H9 (cell line): ENCODE measurements around the gene SH3GLB2. TPM values are rescaled to one million over a fixed set of nuclear protein-coding genes. Genes with fewer than 3 reads are reported as not detected.

Experiments
- DNase-seq: peaks from one replicate; pipeline ENCODE4 v3.0.0-alpha.2; 2017
- H2AFZ ChIP-seq: one replicate; pipeline ENCODE4 v1.6.1; 2013; ENCODE audit warnings: mild to moderate bottlenecking, low read length, control low read depth, moderate library complexity
- H2AK5ac ChIP-seq: 2 replicates; pipeline ENCODE4 v1.6.1; 2013; ENCODE audit warnings: low read length, control low read depth, mixed read lengths; ENCODE audit not compliant: insufficient read length
- H2BK120ac ChIP-seq: one replicate; pipeline ENCODE4 v1.6.1; 2013; ENCODE audit warnings: low read depth, mild to moderate bottlenecking, low read length, control low read depth, inconsistent platforms; ENCODE audit not compliant: poor library complexity, severe bottlenecking
- H2BK12ac ChIP-seq: 2 replicates; pipeline ENCODE4 v1.6.1; 2013; ENCODE audit warnings: low read length, control low read depth, mixed read lengths, low read depth; ENCODE audit not compliant: insufficient read length
- H2BK15ac ChIP-seq: 2 replicates; pipeline ENCODE4 v1.6.1; 2013; ENCODE audit warnings: low read depth, low read length, control low read depth
- H2BK20ac ChIP-seq: one replicate; pipeline ENCODE4 v1.6.1; 2013; ENCODE audit warnings: low read depth, mild to moderate bottlenecking, low read length, control low read depth, inconsistent platforms; ENCODE audit not compliant: poor library complexity, severe bottlenecking
- H2BK5ac ChIP-seq: 2 replicates; pipeline ENCODE4 v1.6.1; 2013; ENCODE audit warnings: low read length, control low read depth, mixed read lengths; ENCODE audit not compliant: insufficient read length
- H3K14ac ChIP-seq: 2 replicates; pipeline ENCODE4 v1.6.1; 2013; ENCODE audit warnings: low read length, control low read depth; ENCODE audit not compliant: insufficient read depth
- H3K18ac ChIP-seq: 2 replicates; pipeline ENCODE4 v1.6.1; 2013; ENCODE audit warnings: low read depth, mild to moderate bottlenecking, mixed read lengths, low read length, control low read depth; ENCODE audit not compliant: insufficient read length
- H3K23ac ChIP-seq: 2 replicates; pipeline ENCODE4 v1.6.1; 2013; ENCODE audit warnings: low read length, control low read depth, mixed read lengths, low read depth; ENCODE audit not compliant: insufficient read length
- H3K23me2 ChIP-seq: 2 replicates; pipeline ENCODE4 v1.6.1; 2013; ENCODE audit warnings: low read depth, mild to moderate bottlenecking, mixed read lengths, low read length, control low read depth; ENCODE audit not compliant: insufficient read length, poor library complexity, severe bottlenecking
- H3K27ac ChIP-seq: 2 replicates; pipeline ENCODE4 v1.5.1; 2013; ENCODE audit warnings: low read length, control low read depth, mixed read lengths, low read depth; ENCODE audit not compliant: insufficient read length
- H3K27me3 ChIP-seq: 2 replicates; pipeline ENCODE4 v1.6.1; 2013; ENCODE audit warnings: low read length, control low read depth, inconsistent platforms; ENCODE audit not compliant: insufficient read depth
- H3K4ac ChIP-seq: 2 replicates; pipeline ENCODE4 v1.6.1; 2013; ENCODE audit warnings: low read depth, mild to moderate bottlenecking, control low read depth, inconsistent platforms, low read length, moderate library complexity
- H3K4me1 ChIP-seq: 2 replicates; pipeline ENCODE4 v1.6.1; 2013; ENCODE audit warnings: low read length, control low read depth, inconsistent platforms; ENCODE audit not compliant: insufficient read depth
- H3K4me2 ChIP-seq: 2 replicates; pipeline ENCODE4 v1.6.1; 2013; ENCODE audit warnings: low read length, control low read depth, mixed read lengths; ENCODE audit not compliant: insufficient read length, insufficient read depth
- H3K56ac ChIP-seq: 2 replicates; pipeline ENCODE4 v1.6.1; 2013; ENCODE audit warnings: low read depth, mild to moderate bottlenecking, mixed read lengths, low read length, control low read depth; ENCODE audit not compliant: insufficient read length
- H3K79me1 ChIP-seq: 2 replicates; pipeline ENCODE4 v1.6.1; 2013; ENCODE audit warnings: low read depth, mild to moderate bottlenecking, moderate library complexity, low read length, control low read depth, inconsistent platforms; ENCODE audit not compliant: insufficient read depth, poor library complexity, severe bottlenecking
- H3K79me2 ChIP-seq: 2 replicates; pipeline ENCODE4 v1.6.1; 2013; ENCODE audit warnings: low read length, control low read depth, inconsistent platforms; ENCODE audit not compliant: insufficient read depth
- H3K9ac ChIP-seq: 2 replicates; pipeline ENCODE4 v1.6.1; 2013; ENCODE audit warnings: low read length, control low read depth, mixed read lengths; ENCODE audit not compliant: insufficient read length; ENCODE audit errors: extremely low read depth
- H3K9me3 ChIP-seq: one replicate; pipeline ENCODE4 v1.6.1; 2013; ENCODE audit warnings: low read depth, low read length, inconsistent platforms; ENCODE audit not compliant: control insufficient read depth
- H3T11ph ChIP-seq: one replicate; pipeline ENCODE4 v1.6.1; 2013; ENCODE audit warnings: mild to moderate bottlenecking, low read length, control low read depth, inconsistent platforms
- H4K20me1 ChIP-seq: one replicate; pipeline ENCODE4 v1.6.1; 2013; ENCODE audit not compliant: control insufficient read depth, insufficient read length, insufficient read depth
- H4K5ac ChIP-seq: 2 replicates; pipeline ENCODE4 v1.6.1; 2013; ENCODE audit warnings: low read depth, mild to moderate bottlenecking, mixed read lengths, low read length, control low read depth; ENCODE audit not compliant: insufficient read length
- H4K8ac ChIP-seq: replicated peaks from 2 replicates; pipeline ENCODE4 v1.6.1; 2013; ENCODE audit warnings: low read length, control low read depth, mixed read lengths, low read depth; ENCODE audit not compliant: insufficient read length
- H4K91ac ChIP-seq: 2 replicates; pipeline ENCODE4 v1.6.1; 2013; ENCODE audit warnings: low read depth, mild to moderate bottlenecking, moderate library complexity, mixed read lengths, low read length, control low read depth; ENCODE audit not compliant: insufficient read length
- H3K27ac Mint-ChIP-seq, 3 experiments: 2 replicates in 2 of 3; 3 replicates in 1 of 3; pipeline ENCODE4 v1.8.0; 2020 to 2021; ENCODE audit warnings: mixed read lengths in 3 of 3, mild to moderate bottlenecking in 1 of 3, moderate library complexity in 1 of 3
- H3K27me3 Mint-ChIP-seq: 2 replicates; pipeline ENCODE4 v1.8.0; 2021; ENCODE audit warnings: low read depth, mild to moderate bottlenecking, moderate library complexity, mixed read lengths
- H3K36me3 Mint-ChIP-seq, 3 experiments: 2 replicates in 2 of 3; 3 replicates in 1 of 3; pipeline ENCODE4 v1.8.0; 2020 to 2021; ENCODE audit warnings: low read depth in 3 of 3, mixed read lengths in 3 of 3; ENCODE audit not compliant: insufficient read depth in 1 of 3
- H3K4me1 Mint-ChIP-seq, 2 experiments: 2 replicates each; pipeline ENCODE4 v1.8.0; 2020; ENCODE audit warnings: mixed read lengths in 2 of 2
- H3K4me3 Mint-ChIP-seq, 2 experiments: 2 replicates in 1 of 2; 3 replicates in 1 of 2; pipeline ENCODE4 v1.8.0; 2020 to 2021; ENCODE audit warnings: mild to moderate bottlenecking in 2 of 2, mixed read lengths in 2 of 2, moderate library complexity in 1 of 2
- H3K9me3 Mint-ChIP-seq, 2 experiments: 2 replicates in 1 of 2; 3 replicates in 1 of 2; pipeline ENCODE4 v1.8.0; 2020; ENCODE audit warnings: mild to moderate bottlenecking in 2 of 2, mixed read lengths in 2 of 2, moderate library complexity in 1 of 2
- WGBS: extraction: QIAGEN DNeasy Blood & Tissue Kit; methylation state at CpG from one replicate; pipeline ENCODE4 v1.1.7; 2013; ENCODE audit warnings: missing lambda C conversion rate, low lambda C conversion rate, mixed read lengths; ENCODE audit not compliant: insufficient read length; ENCODE audit errors: extremely low coverage; 5-methylcytosine and 5-hydroxymethylcytosine counted together
- long read RNA-seq: library from polyadenylated mRNA; unstranded; transcript quantifications from one replicate; pipeline ENCODE4 v2.0.0, GENCODE V29; 2020
- total RNA-seq: library from RNA; stranded (reverse); gene quantifications from 2 replicates; pipeline ENCODE4 v1.2.1, GENCODE V29; 2021
- TF ChIP-seq, protein P1 (sequence below): fragments of 200-600 bp; sonication (generic); conservative IDR thresholded peaks from 3 replicates; pipeline ENCODE4 v1.8.0; 2021; ENCODE audit warnings: antibody characterized with exemption, mild to moderate bottlenecking

Gene SH3GLB2
- 69.0 and 69.5 TPM in 2 replicates for total RNA-seq
- long read RNA-seq, full-length matches to known transcripts, result 11 of 25 reads
- long read RNA-seq, partial matches to known transcripts, result 8 of 25 reads
- long read RNA-seq, other reads (novel, unspliced or antisense), result 6 of 25 reads

DNA sequence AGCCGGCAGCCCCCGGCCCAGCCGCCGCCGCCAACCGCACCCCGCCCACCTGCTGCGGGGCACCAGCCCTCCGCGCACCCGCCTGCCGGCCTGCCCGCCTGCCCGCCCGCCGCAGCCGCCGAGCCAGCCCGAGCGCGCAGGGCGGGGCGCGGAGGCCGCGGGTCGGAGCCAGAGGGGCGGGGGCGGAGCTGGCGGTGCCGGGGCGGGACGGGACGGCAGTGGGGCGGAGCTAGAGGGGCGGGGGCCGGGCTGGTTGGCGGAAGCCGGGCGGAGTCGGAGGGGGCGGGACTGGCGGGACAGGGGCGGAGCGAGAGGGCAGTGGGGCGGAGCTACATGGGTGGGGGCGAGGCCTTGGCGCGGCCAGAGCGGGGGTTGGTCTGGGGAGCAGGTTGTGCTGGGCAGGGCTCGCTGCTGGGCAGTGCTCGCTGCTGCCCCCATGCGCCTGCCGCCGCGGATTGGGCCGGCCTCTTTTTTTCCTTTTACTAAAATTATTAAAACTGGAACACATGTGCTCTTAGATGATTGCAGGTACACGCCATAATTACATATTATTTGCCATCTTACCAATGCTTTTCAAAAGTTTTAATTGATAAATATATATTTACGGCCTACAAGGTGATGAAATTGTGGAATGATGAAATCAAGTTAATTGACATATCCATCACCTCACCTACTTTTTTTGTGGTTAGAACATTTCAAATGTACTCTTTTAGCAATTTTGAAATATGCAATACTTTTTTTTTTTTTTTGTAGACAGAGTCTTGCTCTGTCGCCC, at the start of gene SH3GLB2:
SH3GLB2 (minus strand) TSS at position 140 of the 775 bp plus-strand sequence. CDS start 177 bp downstream, outside the sequence.
- peak within 1 kb of the TSS; percentile 57; the same call in 1 of the 2 replicates for H3K14ac ChIP-seq
- H4K8ac ChIP-seq, result no peak within 1 kb of the TSS
- DNase-seq, result peak; percentile 96
- no peak within 1 kb of the TSS; the same call in 1 of the 2 replicates for H2BK15ac ChIP-seq
- H3K4me3 Mint-ChIP-seq, result peak within 1 kb of the TSS; percentile 76 to 90
- no peak within 1 kb of the TSS for H3K4ac ChIP-seq
- peak within 1 kb of the TSS; percentile 27 for H3K18ac ChIP-seq
- no peak within 1 kb of the TSS for H3K27ac ChIP-seq
- no peaks in the 10 kb centered on the region; a peak in 1 of 7 replicates for H3K36me3 Mint-ChIP-seq
- H3K9ac ChIP-seq, result peak within 1 kb of the TSS; percentile 30
- H3K9me3 Mint-ChIP-seq, result no peaks in the 10 kb centered on the region
- H3K4me1 Mint-ChIP-seq, result peaks cover 9 to 40% of the 10 kb centered on the region in 2 experiments
- no peaks in the 10 kb centered on the region for H4K20me1 ChIP-seq
- no peaks in the 10 kb centered on the region for H3K27me3 ChIP-seq
- peaks cover 7% of the 10 kb centered on the region for H3K79me1 ChIP-seq
- peak within 1 kb of the TSS; percentile 15 to 88 (median 69); a peak in 4 of 7 replicates for H3K27ac Mint-ChIP-seq
- H3K23ac ChIP-seq, result no peak within 1 kb of the TSS
- H3K4me1 ChIP-seq, result no peaks in the 10 kb centered on the region; the same call in 1 of the 2 replicates
- H2BK120ac ChIP-seq, result no peak within 1 kb of the TSS
- TF ChIP-seq, protein P1, sequence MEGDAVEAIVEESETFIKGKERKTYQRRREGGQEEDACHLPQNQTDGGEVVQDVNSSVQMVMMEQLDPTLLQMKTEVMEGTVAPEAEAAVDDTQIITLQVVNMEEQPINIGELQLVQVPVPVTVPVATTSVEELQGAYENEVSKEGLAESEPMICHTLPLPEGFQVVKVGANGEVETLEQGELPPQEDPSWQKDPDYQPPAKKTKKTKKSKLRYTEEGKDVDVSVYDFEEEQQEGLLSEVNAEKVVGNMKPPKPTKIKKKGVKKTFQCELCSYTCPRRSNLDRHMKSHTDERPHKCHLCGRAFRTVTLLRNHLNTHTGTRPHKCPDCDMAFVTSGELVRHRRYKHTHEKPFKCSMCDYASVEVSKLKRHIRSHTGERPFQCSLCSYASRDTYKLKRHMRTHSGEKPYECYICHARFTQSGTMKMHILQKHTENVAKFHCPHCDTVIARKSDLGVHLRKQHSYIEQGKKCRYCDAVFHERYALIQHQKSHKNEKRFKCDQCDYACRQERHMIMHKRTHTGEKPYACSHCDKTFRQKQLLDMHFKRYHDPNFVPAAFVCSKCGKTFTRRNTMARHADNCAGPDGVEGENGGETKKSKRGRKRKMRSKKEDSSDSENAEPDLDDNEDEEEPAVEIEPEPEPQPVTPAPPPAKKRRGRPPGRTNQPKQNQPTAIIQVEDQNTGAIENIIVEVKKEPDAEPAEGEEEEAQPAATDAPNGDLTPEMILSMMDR, result peak; percentile 90
- no peak within 1 kb of the TSS for H2AK5ac ChIP-seq
- WGBS, result no CpG with 5 or more reads among the region's 60 CpGs
- no peak within 1 kb of the TSS for H2BK12ac ChIP-seq
- H2AFZ ChIP-seq, result no peak within 1 kb of the TSS
- no peak within 1 kb of the TSS for H2BK5ac ChIP-seq
- H3K23me2 ChIP-seq, result peaks cover 7% of the 10 kb centered on the region
- H4K5ac ChIP-seq, result no peak within 1 kb of the TSS
- H3K4me2 ChIP-seq, result peak within 1 kb of the TSS; percentile 26
- no peak within 1 kb of the TSS for H3K56ac ChIP-seq
- H4K91ac ChIP-seq, result no peak within 1 kb of the TSS
- H2BK20ac ChIP-seq, result no peak within 1 kb of the TSS
- H3T11ph ChIP-seq, result no peak within 1 kb of the TSS
- peaks cover 2% of the 10 kb centered on the region; the same call in 1 of the 2 replicates for H3K79me2 ChIP-seq
- no peaks in the 10 kb centered on the region for H3K27me3 Mint-ChIP-seq
- H3K9me3 ChIP-seq, result no peaks in the 10 kb centered on the region
